OCI-LY3 (cell line): ENCODE data around the gene APBB3.

Experiments used
- H2AFZ ChIP-seq: fragments of 200-600, 300-600 bp; shearing (Covaris generic); 2 replicates; pipeline ENCODE4 v1.6.0; 2014; ENCODE audit warnings: antibody characterized with exemption, low read depth, low read length
- H3K27ac ChIP-seq: fragments of 200-600, 300-600 bp; sonication (generic); 2 replicates; pipeline ENCODE4 v1.5.1; 2014; ENCODE audit warnings: mild to moderate bottlenecking, low read length, moderate library complexity, mixed read lengths
- H3K27me3 ChIP-seq: fragments of 200-600, 300-600 bp; sonication (generic); 2 replicates; pipeline ENCODE4 v1.6.1; 2014; ENCODE audit warnings: low read depth, low read length, mixed read lengths
- H3K36me3 ChIP-seq: fragments of 200-600, 300-600 bp; sonication (generic); replicated peaks from 2 replicates; pipeline ENCODE3; 2014; ENCODE audit warnings: low read depth, low read length, mixed read lengths
- H3K4me1 ChIP-seq: fragments of 300-600, 200-600 bp; sonication (generic); 2 replicates; pipeline ENCODE4 v1.6.1; 2014; ENCODE audit warnings: low read length, mixed read lengths
- H3K4me2 ChIP-seq: fragments of 200-600, 300-600 bp; sonication (generic); 2 replicates; pipeline ENCODE4 v1.6.1; 2014; ENCODE audit warnings: low read length, mixed read lengths
- H3K4me3 ChIP-seq: fragments of 300-600, 200-600 bp; sonication (generic); 2 replicates; pipeline ENCODE4 v1.5.1; 2014; ENCODE audit warnings: antibody characterized with exemption, mild to moderate bottlenecking, low read length, moderate library complexity
- H3K79me2 ChIP-seq: fragments of 300-600, 200-600 bp; shearing (Covaris generic); 2 replicates; pipeline ENCODE4 v1.6.1; 2014; ENCODE audit warnings: mild to moderate bottlenecking, low read length, mixed read lengths
- H3K9ac ChIP-seq: fragments of 300-600, 200-600 bp; shearing (Covaris generic); 2 replicates; pipeline ENCODE4 v1.6.0; 2014; ENCODE audit warnings: mild to moderate bottlenecking, low read length, moderate library complexity
- H3K9me3 ChIP-seq: fragments of 200-600, 300-600 bp; shearing (Covaris generic); 2 replicates; pipeline ENCODE4 v1.6.1; 2014; ENCODE audit warnings: low read length, mixed read lengths; ENCODE audit not compliant: insufficient read depth
- H4K20me1 ChIP-seq: fragments of 200-600, 300-600 bp; sonication (generic); 2 replicates; pipeline ENCODE4 v1.6.1; 2016; ENCODE audit warnings: low read length, mixed read lengths; ENCODE audit not compliant: insufficient read depth
- EZH2phosphoT487 ChIP-seq: fragments of 200-600 bp; shearing (Covaris generic); IDR thresholded peaks from 2 replicates; pipeline ENCODE4 v1.6.1; 2018; ENCODE audit warnings: antibody characterized with exemption, mixed run types, low read depth
- TF ChIP-seq, protein P1 (sequence below): fragments of 200-600, 300-600 bp; sonication (generic); IDR thresholded peaks from 2 replicates; pipeline ENCODE4 v1.5.1; 2014; ENCODE audit warnings: antibody characterized with exemption, low read length, low read depth

Gene APBB3

GRCh38 chr5:140565024-140565779 is 804 bp upstream of the APBB3 start:
- Histone ChIP-seq H3K27me3 (no peaks in the 10 kb centered on the region), H3K4me2 (peak overlapping the region; percentile 99), H3K4me3 (peak overlapping the region; percentile 100), H3K27ac (peak overlapping the region; percentile 47), H3K36me3 (no peaks in the 10 kb centered on the region), H3K9ac (peak overlapping the region; percentile 96), H3K4me1 (peaks cover 33% of the 10 kb centered on the region), H3K9me3 (no peaks in the 10 kb centered on the region), H4K20me1 (no peaks in the 10 kb centered on the region), H3K79me2 (peaks cover 26% of the 10 kb centered on the region), H2AFZ (peak overlapping the region; percentile 82; the same call in 1 of the 2 replicates)
- TF ChIP-seq, protein P1, sequence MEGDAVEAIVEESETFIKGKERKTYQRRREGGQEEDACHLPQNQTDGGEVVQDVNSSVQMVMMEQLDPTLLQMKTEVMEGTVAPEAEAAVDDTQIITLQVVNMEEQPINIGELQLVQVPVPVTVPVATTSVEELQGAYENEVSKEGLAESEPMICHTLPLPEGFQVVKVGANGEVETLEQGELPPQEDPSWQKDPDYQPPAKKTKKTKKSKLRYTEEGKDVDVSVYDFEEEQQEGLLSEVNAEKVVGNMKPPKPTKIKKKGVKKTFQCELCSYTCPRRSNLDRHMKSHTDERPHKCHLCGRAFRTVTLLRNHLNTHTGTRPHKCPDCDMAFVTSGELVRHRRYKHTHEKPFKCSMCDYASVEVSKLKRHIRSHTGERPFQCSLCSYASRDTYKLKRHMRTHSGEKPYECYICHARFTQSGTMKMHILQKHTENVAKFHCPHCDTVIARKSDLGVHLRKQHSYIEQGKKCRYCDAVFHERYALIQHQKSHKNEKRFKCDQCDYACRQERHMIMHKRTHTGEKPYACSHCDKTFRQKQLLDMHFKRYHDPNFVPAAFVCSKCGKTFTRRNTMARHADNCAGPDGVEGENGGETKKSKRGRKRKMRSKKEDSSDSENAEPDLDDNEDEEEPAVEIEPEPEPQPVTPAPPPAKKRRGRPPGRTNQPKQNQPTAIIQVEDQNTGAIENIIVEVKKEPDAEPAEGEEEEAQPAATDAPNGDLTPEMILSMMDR = no peak
- no peak for TF ChIP-seq EZH2phosphoT487

GRCh38 chr5:140563596-140563995 is 802 bp downstream of the APBB3 start:
- Histone ChIP-seq H4K20me1 (no peaks in the 10 kb centered on the region), H3K36me3 (no peaks in the 10 kb centered on the region), H3K9ac (peak overlapping the region; percentile 96), H2AFZ (no peak overlapping the region), H3K9me3 (no peaks in the 10 kb centered on the region), H3K79me2 (peaks cover 26% of the 10 kb centered on the region), H3K4me2 (peak overlapping the region; percentile 88), H3K27ac (no peak overlapping the region), H3K4me3 (peak overlapping the region; percentile 100), H3K4me1 (peaks cover 20% of the 10 kb centered on the region), H3K27me3 (no peaks in the 10 kb centered on the region)
- TF ChIP-seq EZH2phosphoT487 = no peak
- TF ChIP-seq, protein P1 = no peak

GRCh38 chr5:140561753-140562523 is 2.5 kb downstream of the APBB3 start:
- Histone ChIP-seq H3K9me3 (no peaks in the 10 kb centered on the region), H3K4me1 (peaks cover 23% of the 10 kb centered on the region), H3K4me2 (no peak overlapping the region)

More at GRCh38 chr5:140561753-140562523, 2.5 kb downstream of the APBB3 start:
- Histone ChIP-seq H3K27me3 (no peaks in the 10 kb centered on the region), H3K79me2 (peaks cover 31% of the 10 kb centered on the region), H3K9ac (no peak overlapping the region), H2AFZ (no peak overlapping the region), H4K20me1 (no peaks in the 10 kb centered on the region), H3K4me3 (no peak overlapping the region), H3K27ac (no peak overlapping the region), H3K36me3 (no peaks in the 10 kb centered on the region)
- TF ChIP-seq, protein P1 = no peak
- TF ChIP-seq EZH2phosphoT487 = no peak
